Lung (tissue), 12 donors: ENCODE results near the gene NR2C2AP. TPM values are rescaled to one million over a fixed set of nuclear protein-coding genes. Genes with fewer than 3 reads are reported as not detected.

ENCODE experiments used
- ATAC-seq: fragments of 200-7000 bp; cut with Tn5 transposase; one replicate; pipeline ENCODE4 v1.9.1; 2020; ENCODE audit warnings: moderate number of reproducible peaks; ENCODE audit not compliant: insufficient read depth, low FRiP score
- DNase-seq, 3 donors: peaks; one replicate each; pipeline ENCODE4 v3.0.0-alpha.2; 2013 to 2017
- H3K27ac ChIP-seq, 2 donors: one replicate each; pipeline ENCODE4 v1.5.1; 2013; ENCODE audit warnings: mild to moderate bottlenecking in 2 of 2, moderate library complexity in 2 of 2, control low read depth in 1 of 2, inconsistent platforms in 1 of 2, low read depth in 1 of 2, low read length in 1 of 2
- H3K27me3 ChIP-seq, 3 donors: one replicate each; pipeline ENCODE4 v1.5.1; 2013; ENCODE audit warnings: low read length in 2 of 3; ENCODE audit not compliant: control insufficient read depth in 3 of 3, insufficient read depth in 3 of 3
- H3K36me3 ChIP-seq, 4 donors: one replicate each; pipeline ENCODE4 v1.5.1; 2013; ENCODE audit warnings: low read length in 4 of 4, mild to moderate bottlenecking in 1 of 4, moderate library complexity in 1 of 4; ENCODE audit not compliant: control insufficient read depth in 4 of 4, insufficient read depth in 4 of 4
- H3K4me1 ChIP-seq, 5 donors: one replicate each; pipeline ENCODE4 v1.5.1; 2013; ENCODE audit warnings: low read length in 5 of 5, mild to moderate bottlenecking in 2 of 5, moderate library complexity in 1 of 5; ENCODE audit not compliant: control insufficient read depth in 5 of 5, insufficient read depth in 5 of 5
- H3K4me3 ChIP-seq: one replicate; pipeline ENCODE4 v1.5.1; 2013; ENCODE audit warnings: mild to moderate bottlenecking, control low read depth, moderate library complexity
- H3K9ac ChIP-seq, 2 donors: one replicate each; pipeline ENCODE4 v1.5.1; 2013; ENCODE audit warnings: low read length in 2 of 2, control low read depth in 1 of 2; ENCODE audit not compliant: insufficient read depth in 1 of 2
- H3K9me3 ChIP-seq, 4 donors: one replicate each; pipeline ENCODE4 v1.5.1; 2013; ENCODE audit warnings: low read length in 3 of 4, mild to moderate bottlenecking in 1 of 4, moderate library complexity in 1 of 4; ENCODE audit not compliant: control insufficient read depth in 4 of 4, insufficient read depth in 3 of 4
- WGBS, 2 donors: extraction: QIAGEN DNeasy Blood & Tissue Kit; methylation state at CpG; one replicate each; pipeline ENCODE4 v1.1.7; 2013; 5-methylcytosine and 5-hydroxymethylcytosine counted together
- polyA plus RNA-seq, 2 donors: library from polyadenylated mRNA; stranded (reverse); fragments of 200-250 nt; gene quantifications; one replicate each; pipeline ENCODE4 v1.2.1, GENCODE V29; 2013
- total RNA-seq, 2 donors: library from RNA; depleted of rRNA in 1 of 2; stranded (reverse); fragments of >200 nt in 1 of 2; gene quantifications; one replicate each; pipeline ENCODE4 v1.2.1, GENCODE V29; 2014 to 2021
- TF ChIP-seq, protein P1 (sequence below): IDR thresholded peaks from 2 replicates; pipeline ENCODE4 v1.5.1; 2012; ENCODE audit warnings: mild to moderate bottlenecking; ENCODE audit errors: control extremely low read depth, extremely low read depth
- donor health status: control.
- donor health status: control.
- donor health status: Bipolar disorder and iron deficiency.
- donor health status: healthy.
- donor health status: DM: yes; HTN: yes; CAD: no.

NR2C2AP gene
- total and polyA plus RNA-seq, 4 donors = 4.6 to 26.7 (median 21.2) TPM

DNA sequence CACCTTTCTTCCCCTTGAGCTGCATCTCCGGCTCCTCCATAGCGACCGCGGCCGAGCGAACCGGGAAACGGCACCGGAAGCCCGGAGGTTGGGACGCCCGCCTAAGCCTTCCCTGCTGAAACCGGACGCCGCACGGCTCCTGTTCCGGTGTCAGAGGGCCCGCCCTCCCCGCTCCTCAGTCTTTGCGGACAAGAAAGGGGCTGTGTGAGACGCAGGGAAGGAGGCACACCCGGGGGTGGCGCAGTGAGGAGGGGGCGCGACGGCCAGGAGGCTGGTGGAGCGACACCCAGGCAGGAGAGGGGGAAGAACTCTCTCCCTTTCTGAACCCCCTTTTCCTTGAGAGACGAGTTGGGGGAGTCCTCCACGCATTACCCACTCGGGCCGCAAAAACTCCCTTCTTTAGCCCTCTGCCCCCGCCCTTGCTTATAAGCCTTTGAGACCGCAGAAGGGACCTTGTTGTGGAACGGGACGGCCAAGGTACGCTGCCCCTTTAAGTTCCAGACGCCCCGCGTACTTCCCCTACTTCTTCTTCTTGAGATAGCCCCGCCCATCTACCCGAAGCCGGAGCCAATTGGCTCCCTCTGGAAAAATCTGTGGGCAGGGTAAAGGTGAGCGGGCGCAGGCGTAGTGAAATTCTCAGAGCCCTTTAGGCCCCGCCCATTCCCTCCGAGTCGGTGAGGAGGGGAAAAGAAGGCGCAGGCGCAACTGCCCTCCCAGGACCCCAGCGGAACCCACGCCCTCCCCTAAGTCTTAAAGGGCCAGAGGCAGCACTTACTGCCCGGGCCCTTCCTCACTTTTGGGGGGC, 10.9 kb downstream of the NR2C2AP start, which contains the start of the genes BORCS8 and RFXANK:
TSS of gene BORCS8 (minus strand) at position 75 of the 805 bp plus-strand sequence. CDS start at position 40, 35 bp downstream.
TSS of gene RFXANK (plus strand) at position 181 of the 805 bp plus-strand sequence. CDS start 1,689 bp downstream, outside the sequence.
- Histone ChIP-seq H3K4me3 (peak within 1 kb of the TSS; percentile 88), H3K9ac (peak within 1 kb of the TSS; percentile 75 to 93), H3K27me3 (no peaks in the 10 kb centered on the region), H3K27ac (peak within 1 kb of the TSS; percentile 98 to 100), H3K9me3 (no peaks in the 10 kb centered on the region), H3K4me1 (peaks cover 0 to 15% (median 9%) of the 10 kb centered on the region in 5 donors), H3K36me3 (peaks cover under 1 to 10% (median 6%) of the 10 kb centered on the region in 4 donors)
- peak; percentile 100 for DNase-seq
- WGBS, 2 donors = 0% methylated on average over 50 to 53 of the region's 53 CpGs
- TF ChIP-seq, protein P1, sequence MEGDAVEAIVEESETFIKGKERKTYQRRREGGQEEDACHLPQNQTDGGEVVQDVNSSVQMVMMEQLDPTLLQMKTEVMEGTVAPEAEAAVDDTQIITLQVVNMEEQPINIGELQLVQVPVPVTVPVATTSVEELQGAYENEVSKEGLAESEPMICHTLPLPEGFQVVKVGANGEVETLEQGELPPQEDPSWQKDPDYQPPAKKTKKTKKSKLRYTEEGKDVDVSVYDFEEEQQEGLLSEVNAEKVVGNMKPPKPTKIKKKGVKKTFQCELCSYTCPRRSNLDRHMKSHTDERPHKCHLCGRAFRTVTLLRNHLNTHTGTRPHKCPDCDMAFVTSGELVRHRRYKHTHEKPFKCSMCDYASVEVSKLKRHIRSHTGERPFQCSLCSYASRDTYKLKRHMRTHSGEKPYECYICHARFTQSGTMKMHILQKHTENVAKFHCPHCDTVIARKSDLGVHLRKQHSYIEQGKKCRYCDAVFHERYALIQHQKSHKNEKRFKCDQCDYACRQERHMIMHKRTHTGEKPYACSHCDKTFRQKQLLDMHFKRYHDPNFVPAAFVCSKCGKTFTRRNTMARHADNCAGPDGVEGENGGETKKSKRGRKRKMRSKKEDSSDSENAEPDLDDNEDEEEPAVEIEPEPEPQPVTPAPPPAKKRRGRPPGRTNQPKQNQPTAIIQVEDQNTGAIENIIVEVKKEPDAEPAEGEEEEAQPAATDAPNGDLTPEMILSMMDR = peak; percentile 21
- ATAC-seq = peak; percentile 95

GRCh38 chr19:19191768-19192077, 11.5 kb downstream of the NR2C2AP start:
- Histone ChIP-seq H3K4me3 (peak overlapping the region; percentile 88), H3K4me1 (peaks cover 0 to 15% (median 9%) of the 10 kb centered on the region in 5 donors), H3K9ac (peak overlapping the region; percentile 70 to 73), H3K9me3 (no peaks in the 10 kb centered on the region), H3K36me3 (peaks cover 0 to 4% (median 2%) of the 10 kb centered on the region in 4 donors), H3K27ac (peak overlapping the region; percentile 98 to 100), H3K27me3 (no peaks in the 10 kb centered on the region)
- DNase-seq (no peak), ATAC-seq (no peak)
- TF ChIP-seq, protein P1 = no peak
- 0% methylated on average over 16 to 17 of the region's 17 CpGs for WGBS, 2 donors

DNA sequence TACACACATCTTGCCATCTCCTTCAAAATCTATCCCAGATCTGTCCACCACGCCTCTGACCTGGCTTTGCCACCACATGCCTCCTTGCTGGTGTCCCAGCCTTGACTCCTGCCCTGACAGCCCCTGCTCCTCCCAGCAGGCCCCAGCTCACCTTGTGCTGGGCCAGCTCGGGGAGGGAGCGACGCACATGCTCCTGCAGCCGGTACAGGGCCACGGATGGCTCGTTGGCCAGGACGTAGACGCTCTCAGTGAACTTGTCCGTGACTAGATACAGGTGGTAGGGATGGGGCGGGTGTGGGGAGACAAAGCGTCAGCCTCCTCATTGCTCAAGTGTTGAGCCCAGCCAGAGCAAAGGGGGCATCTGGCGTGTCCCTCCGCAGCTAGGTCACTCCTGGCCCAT, 16.5 kb downstream of the NR2C2AP start:
- H3K9me3 ChIP-seq = no peaks in the 10 kb centered on the region
- H3K9ac ChIP-seq = no peak overlapping the region
- peak overlapping the region in 1 of 2 donors; percentile 57 for H3K27ac ChIP-seq
- H3K36me3 ChIP-seq = peaks cover 0 to 15% (median 5%) of the 10 kb centered on the region in 4 donors
- TF ChIP-seq, protein P1 = no peak
- ATAC-seq (no peak), DNase-seq (no peak)
- 95 to 98% methylated on average over 14 of the region's 14 CpGs for WGBS, 2 donors
- no peak overlapping the region for H3K4me3 ChIP-seq
- H3K27me3 ChIP-seq = no peaks in the 10 kb centered on the region
- H3K4me1 ChIP-seq = peaks cover 0 to 9% (median 8%) of the 10 kb centered on the region in 5 donors
